GM06990 (cell line): Measurements from ENCODE around the gene SATB2.

ENCODE experiments used
- DNase-seq: peaks from one replicate; pipeline ENCODE4 v3.0.0-alpha.2; 2011; ENCODE audit not compliant: insufficient read length; ENCODE audit errors: extremely low read depth
- H3K27me3 ChIP-seq: replicated peaks from 2 replicates; pipeline ENCODE4 v1.6.0; 2011; ENCODE audit warnings: low read length; ENCODE audit not compliant: control insufficient read depth, insufficient read depth
- H3K36me3 ChIP-seq: 2 replicates; pipeline ENCODE4 v1.5.1; 2011; ENCODE audit warnings: low read length; ENCODE audit not compliant: control insufficient read depth, insufficient read depth
- H3K4me3 ChIP-seq: replicated peaks from 2 replicates; pipeline ENCODE4 v1.5.1; 2011; ENCODE audit warnings: low read depth, mild to moderate bottlenecking, control low read depth, low read length
- TF ChIP-seq, protein P1 (sequence below): IDR thresholded peaks from 2 replicates; pipeline ENCODE4 v1.5.1; 2011; ENCODE audit warnings: low read length, control low read depth, mild to moderate bottlenecking, inconsistent platforms; ENCODE audit not compliant: insufficient read depth, poor library complexity, severe bottlenecking

The SATB2 gene

DNA sequence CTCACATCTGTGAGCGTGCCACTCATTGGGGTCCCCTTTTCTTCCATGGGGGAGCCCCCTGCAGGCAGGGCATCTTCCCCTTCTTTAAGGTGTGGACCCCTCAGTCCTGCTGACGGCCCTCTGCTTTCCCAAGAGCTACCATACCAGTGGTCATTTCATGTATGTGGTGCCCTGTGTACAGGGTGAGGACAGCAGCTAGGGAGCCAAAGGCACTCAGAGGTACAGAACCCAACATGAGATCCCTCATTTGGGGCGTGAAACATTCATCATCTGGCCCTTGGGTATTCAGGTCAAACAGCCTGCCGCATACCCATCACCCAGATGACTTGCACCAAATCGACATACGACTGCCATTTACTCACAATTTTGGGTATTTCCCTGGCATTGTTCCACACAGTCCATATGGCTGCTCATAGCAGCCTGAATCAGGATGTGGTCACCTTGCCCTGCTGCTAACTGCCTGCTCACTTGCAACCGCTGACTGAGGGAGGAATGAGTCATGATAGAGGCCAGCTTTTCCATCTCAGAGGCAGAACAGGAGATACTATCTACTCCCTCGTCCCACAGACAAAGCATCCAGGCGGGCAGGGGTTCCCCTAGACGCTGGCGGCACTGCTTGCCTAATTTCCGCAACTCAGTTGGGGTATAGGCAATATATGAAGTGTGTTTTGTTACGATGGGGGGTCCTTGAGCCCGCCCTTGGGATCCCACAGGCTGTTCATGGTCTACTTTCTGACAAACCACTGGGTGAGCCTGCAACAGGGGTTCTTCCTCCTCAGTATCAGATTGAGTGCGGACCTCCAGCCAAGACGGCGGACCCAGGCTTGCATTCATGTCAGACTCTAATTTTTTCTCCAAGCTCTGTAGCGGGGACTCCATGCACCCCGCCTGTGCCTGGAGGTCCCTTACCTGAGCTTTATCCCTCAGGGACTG lies 228.6 kb downstream of the SATB2 start:
- Histone ChIP-seq H3K27me3 (no peaks in the 10 kb centered on the region), H3K4me3 (peak overlapping the region; percentile 12; the same call in 1 of the 2 replicates), H3K36me3 (no peaks in the 10 kb centered on the region)
- TF ChIP-seq, protein P1, sequence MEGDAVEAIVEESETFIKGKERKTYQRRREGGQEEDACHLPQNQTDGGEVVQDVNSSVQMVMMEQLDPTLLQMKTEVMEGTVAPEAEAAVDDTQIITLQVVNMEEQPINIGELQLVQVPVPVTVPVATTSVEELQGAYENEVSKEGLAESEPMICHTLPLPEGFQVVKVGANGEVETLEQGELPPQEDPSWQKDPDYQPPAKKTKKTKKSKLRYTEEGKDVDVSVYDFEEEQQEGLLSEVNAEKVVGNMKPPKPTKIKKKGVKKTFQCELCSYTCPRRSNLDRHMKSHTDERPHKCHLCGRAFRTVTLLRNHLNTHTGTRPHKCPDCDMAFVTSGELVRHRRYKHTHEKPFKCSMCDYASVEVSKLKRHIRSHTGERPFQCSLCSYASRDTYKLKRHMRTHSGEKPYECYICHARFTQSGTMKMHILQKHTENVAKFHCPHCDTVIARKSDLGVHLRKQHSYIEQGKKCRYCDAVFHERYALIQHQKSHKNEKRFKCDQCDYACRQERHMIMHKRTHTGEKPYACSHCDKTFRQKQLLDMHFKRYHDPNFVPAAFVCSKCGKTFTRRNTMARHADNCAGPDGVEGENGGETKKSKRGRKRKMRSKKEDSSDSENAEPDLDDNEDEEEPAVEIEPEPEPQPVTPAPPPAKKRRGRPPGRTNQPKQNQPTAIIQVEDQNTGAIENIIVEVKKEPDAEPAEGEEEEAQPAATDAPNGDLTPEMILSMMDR: no peak
- peak; percentile 57 for DNase-seq

DNA sequence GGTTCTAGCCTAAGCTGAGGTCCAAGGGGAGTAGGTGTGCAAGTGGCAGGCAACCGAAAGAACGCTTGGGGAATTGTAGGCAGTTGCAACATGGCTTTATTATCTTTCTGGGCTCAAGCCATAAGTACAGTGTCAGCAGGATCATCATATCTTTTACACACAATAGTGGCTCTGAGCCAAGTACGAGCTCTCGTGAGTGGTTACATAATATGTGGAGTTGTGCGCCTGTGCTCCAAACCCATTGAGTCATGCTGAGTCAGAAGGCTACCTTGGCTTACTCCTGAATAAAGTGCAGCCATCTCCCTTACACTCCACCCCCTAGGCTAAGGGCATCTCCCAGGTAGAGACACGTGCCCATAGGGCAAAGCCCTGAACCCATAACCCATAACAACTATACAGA lies 233.9 kb downstream of the SATB2 start:
- H3K36me3 ChIP-seq: no peaks in the 10 kb centered on the region
- DNase-seq: no peak
- TF ChIP-seq, protein P1: no peak
- no peaks in the 10 kb centered on the region for H3K27me3 ChIP-seq
- no peak overlapping the region for H3K4me3 ChIP-seq

DNA sequence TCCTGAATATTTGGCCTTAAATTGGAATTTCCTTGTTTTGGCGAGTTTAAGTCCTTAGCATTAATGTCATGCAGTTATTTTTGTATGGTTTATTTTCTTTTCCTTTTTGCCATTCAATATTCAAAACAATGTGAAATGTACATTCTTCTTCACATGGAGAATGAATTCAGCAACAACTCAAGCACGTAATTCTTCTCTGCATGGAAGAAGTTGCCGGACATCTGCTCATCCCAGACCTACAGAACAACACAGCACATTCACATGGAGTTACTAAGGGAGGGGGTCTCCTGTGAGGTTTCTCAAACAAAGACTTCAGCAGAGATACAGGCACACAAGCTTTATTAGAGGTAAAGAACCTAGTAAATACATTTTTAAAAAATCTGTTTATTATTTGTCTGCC lies 236.8 kb downstream of the SATB2 start:
- Histone ChIP-seq H3K36me3 (no peaks in the 10 kb centered on the region), H3K4me3 (no peak overlapping the region), H3K27me3 (no peaks in the 10 kb centered on the region)
- TF ChIP-seq, protein P1: no peak
- DNase-seq: no peak

DNA sequence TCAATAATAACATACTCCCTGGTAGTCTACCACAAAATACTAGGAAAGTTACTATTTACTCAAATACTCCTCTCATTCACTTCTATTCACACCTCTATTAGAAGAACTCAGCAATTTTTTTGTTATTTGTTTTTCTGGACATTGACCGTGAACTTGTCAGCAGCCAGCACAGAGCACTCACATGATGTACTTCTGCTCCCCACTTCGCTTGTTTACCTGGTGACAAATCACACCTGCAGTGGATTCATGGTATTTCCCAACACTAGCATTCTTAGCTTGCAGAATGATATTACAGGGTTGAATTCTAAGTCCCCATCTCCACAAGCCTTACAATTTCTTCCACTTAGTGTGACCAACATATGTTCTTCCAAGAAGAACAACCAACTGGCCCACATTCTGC lies 238.2 kb downstream of the SATB2 start:
- Histone ChIP-seq H3K27me3 (no peaks in the 10 kb centered on the region), H3K4me3 (no peak overlapping the region), H3K36me3 (no peaks in the 10 kb centered on the region)
- TF ChIP-seq, protein P1: no peak
- DNase-seq: no peak
